SK-N-SH treated with all-trans-retinoic acid at 6 μM for 48 hours (cell line): Measurements from ENCODE around the gene RSPO4.

ENCODE experiments used
- ATAC-seq: fragments of 200-7000 bp; cut with Tn5 transposase; 3 replicates; pipeline ENCODE4 v1.9.1; 2020; ENCODE audit warnings: mild to moderate bottlenecking, moderate library complexity
- BACH2 ChIP-seq: fragments of 250-450 bp; sonication (Bioruptor Pico); IDR thresholded peaks from 2 replicates; pipeline ENCODE4 v1.9.0; 2021; ENCODE audit warnings: mild to moderate bottlenecking, borderline replicate concordance
- CSDC2 ChIP-seq: fragments of 250-450 bp; sonication (Bioruptor Pico); IDR thresholded peaks from 2 replicates; pipeline ENCODE4 v1.5.0; 2020; ENCODE audit warnings: mild to moderate bottlenecking, moderate library complexity
- ESRRG ChIP-seq: fragments of 250-450 bp; sonication (Bioruptor Pico); IDR thresholded peaks from 2 replicates; pipeline ENCODE4 v1.6.1; 2021; ENCODE audit warnings: mild to moderate bottlenecking
- GLIS3 ChIP-seq: fragments of 250-450 bp; sonication (Bioruptor Pico); IDR thresholded peaks from 2 replicates; pipeline ENCODE4 v1.5.0; 2020; ENCODE audit warnings: mild to moderate bottlenecking, moderate library complexity
- ISL1 ChIP-seq: fragments of 250-450 bp; sonication (Bioruptor Pico); IDR thresholded peaks from 2 replicates; pipeline ENCODE4 v2.1.2; 2022; ENCODE audit warnings: mild to moderate bottlenecking, moderate library complexity
- OSR1 ChIP-seq: fragments of 250-450 bp; sonication (Bioruptor Pico); IDR thresholded peaks from 2 replicates; pipeline ENCODE4 v1.8.0; 2022; ENCODE audit warnings: moderate library complexity, mild to moderate bottlenecking, inconsistent platforms
- PPARA ChIP-seq: fragments of 250-450 bp; sonication (Bioruptor Pico); IDR thresholded peaks from 2 replicates; pipeline ENCODE4 v1.5.0; 2020; ENCODE audit warnings: mild to moderate bottlenecking, borderline replicate concordance
- RARB ChIP-seq: fragments of 250-450 bp; sonication (Bioruptor Pico); IDR thresholded peaks from 2 replicates; pipeline ENCODE4 v1.8.0; 2021; ENCODE audit warnings: mild to moderate bottlenecking, moderate library complexity
- SNAI2 ChIP-seq: fragments of 250-450 bp; sonication (Bioruptor Pico); IDR thresholded peaks from 2 replicates; pipeline ENCODE4 v1.5.0; 2020; ENCODE audit warnings: mild to moderate bottlenecking, moderate library complexity
- TCF4 ChIP-seq: fragments of 250-450 bp; sonication (Bioruptor Pico); IDR thresholded peaks from 2 replicates; pipeline ENCODE4 v1.8.0; 2021; ENCODE audit warnings: mild to moderate bottlenecking, moderate library complexity, borderline replicate concordance
- TOX ChIP-seq: fragments of 250-450 bp; sonication (Bioruptor Pico); IDR thresholded peaks from 2 replicates; pipeline ENCODE4 v1.8.0; 2021; ENCODE audit warnings: mild to moderate bottlenecking, moderate library complexity, borderline replicate concordance
- ZC3H10 ChIP-seq: fragments of 250-450 bp; sonication (Bioruptor Pico); IDR thresholded peaks from 2 replicates; pipeline ENCODE4 v1.5.1; 2021; ENCODE audit warnings: mild to moderate bottlenecking, moderate library complexity
- ZFP3 ChIP-seq: fragments of 250-450 bp; sonication (Bioruptor Pico); IDR thresholded peaks from 2 replicates; pipeline ENCODE4 v1.5.0; 2020; ENCODE audit warnings: mild to moderate bottlenecking, moderate library complexity
- ZFP30 ChIP-seq: fragments of 450-650 bp; formaldehyde crosslinking; IDR thresholded peaks from 2 replicates; pipeline ENCODE4 v1.5.0; 2022; ENCODE audit warnings: mild to moderate bottlenecking, moderate library complexity
- ZNF565 ChIP-seq: fragments of 450-650 bp; formaldehyde crosslinking; conservative IDR thresholded peaks from 2 replicates; pipeline ENCODE4 v1.5.0; 2020; ENCODE audit warnings: low read depth, mild to moderate bottlenecking, moderate library complexity
- ZNF70 ChIP-seq: fragments of 450-650 bp; formaldehyde crosslinking; IDR thresholded peaks from 2 replicates; pipeline ENCODE4 v1.5.0; 2020; ENCODE audit warnings: mild to moderate bottlenecking, moderate library complexity
- TF ChIP-seq, protein P1 (sequence below): fragments of 250-450 bp; sonication (Bioruptor Pico); IDR thresholded peaks from 2 replicates; pipeline ENCODE4 v1.5.0; 2020; ENCODE audit warnings: mild to moderate bottlenecking, moderate library complexity
- TF ChIP-seq, protein P2 (sequence below): fragments of 250-450 bp; sonication (Bioruptor Pico); IDR thresholded peaks from 2 replicates; pipeline ENCODE4 v1.8.0; 2020; ENCODE audit warnings: mild to moderate bottlenecking, moderate library complexity, borderline replicate concordance
- TF ChIP-seq, protein P3 (sequence below): fragments of 250-450 bp; sonication (Bioruptor Pico); IDR thresholded peaks from 2 replicates; pipeline ENCODE4 v1.8.0; 2021; ENCODE audit warnings: low read depth, mild to moderate bottlenecking, moderate library complexity, borderline replicate concordance
- TF ChIP-seq, protein P4 (sequence below): fragments of 250-450 bp; sonication (Bioruptor Pico); IDR thresholded peaks from 2 replicates; pipeline ENCODE4 v1.5.1; 2020; ENCODE audit warnings: low read depth, mild to moderate bottlenecking, moderate library complexity

RSPO4 gene

DNA sequence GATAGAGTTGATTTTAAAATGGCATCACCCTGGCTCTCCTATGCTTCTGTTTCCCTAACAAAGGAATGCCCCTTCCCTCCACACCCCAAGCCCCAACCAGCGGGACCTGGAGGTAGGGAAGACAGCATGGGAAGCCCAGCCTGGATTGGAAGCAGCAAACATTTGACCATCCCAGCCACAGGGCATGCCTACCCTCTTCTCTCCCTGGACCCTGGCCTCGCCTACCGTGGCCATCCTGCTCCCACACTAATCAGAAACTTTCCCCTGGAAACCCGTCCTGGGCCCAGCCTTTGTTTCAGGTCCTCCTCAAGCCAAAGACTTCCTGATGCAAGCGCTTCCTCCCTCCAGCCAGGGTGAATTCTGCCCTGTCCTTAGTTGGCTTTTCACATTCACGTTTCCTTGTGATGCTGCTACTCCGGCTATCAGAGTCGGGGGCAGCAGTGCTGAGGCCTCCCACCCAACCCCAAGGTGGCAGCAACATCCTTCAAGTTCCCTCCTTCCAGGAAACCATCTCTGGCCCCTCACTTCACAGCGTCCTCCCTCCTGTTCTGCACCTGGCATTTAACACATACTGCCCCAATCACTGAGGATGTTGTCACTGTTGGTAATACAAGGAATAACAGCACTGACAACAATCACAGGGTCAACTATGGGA is 67.8 kb downstream of the RSPO4 start:
- no peak for ATAC-seq
- TF ChIP-seq, protein P1, sequence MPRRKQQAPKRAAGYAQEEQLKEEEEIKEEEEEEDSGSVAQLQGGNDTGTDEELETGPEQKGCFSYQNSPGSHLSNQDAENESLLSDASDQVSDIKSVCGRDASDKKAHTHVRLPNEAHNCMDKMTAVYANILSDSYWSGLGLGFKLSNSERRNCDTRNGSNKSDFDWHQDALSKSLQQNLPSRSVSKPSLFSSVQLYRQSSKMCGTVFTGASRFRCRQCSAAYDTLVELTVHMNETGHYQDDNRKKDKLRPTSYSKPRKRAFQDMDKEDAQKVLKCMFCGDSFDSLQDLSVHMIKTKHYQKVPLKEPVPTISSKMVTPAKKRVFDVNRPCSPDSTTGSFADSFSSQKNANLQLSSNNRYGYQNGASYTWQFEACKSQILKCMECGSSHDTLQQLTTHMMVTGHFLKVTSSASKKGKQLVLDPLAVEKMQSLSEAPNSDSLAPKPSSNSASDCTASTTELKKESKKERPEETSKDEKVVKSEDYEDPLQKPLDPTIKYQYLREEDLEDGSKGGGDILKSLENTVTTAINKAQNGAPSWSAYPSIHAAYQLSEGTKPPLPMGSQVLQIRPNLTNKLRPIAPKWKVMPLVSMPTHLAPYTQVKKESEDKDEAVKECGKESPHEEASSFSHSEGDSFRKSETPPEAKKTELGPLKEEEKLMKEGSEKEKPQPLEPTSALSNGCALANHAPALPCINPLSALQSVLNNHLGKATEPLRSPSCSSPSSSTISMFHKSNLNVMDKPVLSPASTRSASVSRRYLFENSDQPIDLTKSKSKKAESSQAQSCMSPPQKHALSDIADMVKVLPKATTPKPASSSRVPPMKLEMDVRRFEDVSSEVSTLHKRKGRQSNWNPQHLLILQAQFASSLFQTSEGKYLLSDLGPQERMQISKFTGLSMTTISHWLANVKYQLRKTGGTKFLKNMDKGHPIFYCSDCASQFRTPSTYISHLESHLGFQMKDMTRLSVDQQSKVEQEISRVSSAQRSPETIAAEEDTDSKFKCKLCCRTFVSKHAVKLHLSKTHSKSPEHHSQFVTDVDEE = no peak
- no peak for TF ChIP-seq TCF4

DNA sequence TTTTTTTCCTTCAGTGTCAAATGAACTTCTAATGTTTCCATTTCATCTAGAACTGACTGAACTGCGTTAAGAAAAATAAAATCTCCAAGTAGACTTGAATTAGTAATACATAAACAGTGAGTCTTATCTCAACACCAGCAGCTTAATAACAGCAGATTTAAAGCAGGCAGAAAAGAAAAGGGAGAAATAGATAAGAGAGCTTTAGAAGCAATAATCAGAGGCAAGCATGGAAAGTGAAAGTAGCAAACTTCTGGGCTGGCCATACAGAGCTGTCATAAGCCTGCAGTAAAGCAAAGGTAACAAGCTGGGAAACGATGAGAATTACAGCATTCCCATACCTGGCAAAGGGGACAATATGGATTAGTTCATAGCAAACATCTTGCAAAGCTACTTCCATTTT is 69.1 kb downstream of the RSPO4 start:
- ATAC-seq = no peak

DNA sequence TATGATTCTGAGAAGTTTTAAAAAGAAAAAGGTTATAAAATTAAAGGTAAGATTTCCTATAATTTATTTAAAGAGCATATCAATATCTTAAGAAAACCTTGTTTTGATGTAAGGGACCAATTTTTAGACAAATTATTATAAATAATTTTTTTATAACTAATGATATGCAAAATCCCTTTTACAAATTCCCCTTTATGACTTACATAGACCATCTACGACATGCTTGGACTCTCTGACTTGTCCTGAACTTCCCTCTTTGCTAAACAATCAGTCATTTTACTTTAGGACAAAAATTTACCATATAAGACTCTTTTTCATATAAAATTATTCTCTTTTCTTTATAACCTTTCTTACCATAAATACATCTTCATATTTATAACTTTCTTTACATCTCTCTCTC is 70.7 kb downstream of the RSPO4 start:
- ATAC-seq = no peak
- no peak for TF ChIP-seq ZC3H10 (CRISPR knock-in tag)
- TF ChIP-seq ESRRG (CRISPR knock-in tag) = no peak
- no peak for TF ChIP-seq TOX
- TF ChIP-seq GLIS3 (CRISPR knock-in tag) = no peak
- TF ChIP-seq, protein P2, sequence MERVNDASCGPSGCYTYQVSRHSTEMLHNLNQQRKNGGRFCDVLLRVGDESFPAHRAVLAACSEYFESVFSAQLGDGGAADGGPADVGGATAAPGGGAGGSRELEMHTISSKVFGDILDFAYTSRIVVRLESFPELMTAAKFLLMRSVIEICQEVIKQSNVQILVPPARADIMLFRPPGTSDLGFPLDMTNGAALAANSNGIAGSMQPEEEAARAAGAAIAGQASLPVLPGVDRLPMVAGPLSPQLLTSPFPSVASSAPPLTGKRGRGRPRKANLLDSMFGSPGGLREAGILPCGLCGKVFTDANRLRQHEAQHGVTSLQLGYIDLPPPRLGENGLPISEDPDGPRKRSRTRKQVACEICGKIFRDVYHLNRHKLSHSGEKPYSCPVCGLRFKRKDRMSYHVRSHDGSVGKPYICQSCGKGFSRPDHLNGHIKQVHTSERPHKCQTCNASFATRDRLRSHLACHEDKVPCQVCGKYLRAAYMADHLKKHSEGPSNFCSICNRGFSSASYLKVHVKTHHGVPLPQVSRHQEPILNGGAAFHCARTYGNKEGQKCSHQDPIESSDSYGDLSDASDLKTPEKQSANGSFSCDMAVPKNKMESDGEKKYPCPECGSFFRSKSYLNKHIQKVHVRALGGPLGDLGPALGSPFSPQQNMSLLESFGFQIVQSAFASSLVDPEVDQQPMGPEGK (CRISPR knock-in tag) = no peak
- TF ChIP-seq OSR1 (CRISPR knock-in tag) = no peak
- no peak for TF ChIP-seq ZNF565 (CRISPR knock-in tag)
- TF ChIP-seq, protein P3, sequence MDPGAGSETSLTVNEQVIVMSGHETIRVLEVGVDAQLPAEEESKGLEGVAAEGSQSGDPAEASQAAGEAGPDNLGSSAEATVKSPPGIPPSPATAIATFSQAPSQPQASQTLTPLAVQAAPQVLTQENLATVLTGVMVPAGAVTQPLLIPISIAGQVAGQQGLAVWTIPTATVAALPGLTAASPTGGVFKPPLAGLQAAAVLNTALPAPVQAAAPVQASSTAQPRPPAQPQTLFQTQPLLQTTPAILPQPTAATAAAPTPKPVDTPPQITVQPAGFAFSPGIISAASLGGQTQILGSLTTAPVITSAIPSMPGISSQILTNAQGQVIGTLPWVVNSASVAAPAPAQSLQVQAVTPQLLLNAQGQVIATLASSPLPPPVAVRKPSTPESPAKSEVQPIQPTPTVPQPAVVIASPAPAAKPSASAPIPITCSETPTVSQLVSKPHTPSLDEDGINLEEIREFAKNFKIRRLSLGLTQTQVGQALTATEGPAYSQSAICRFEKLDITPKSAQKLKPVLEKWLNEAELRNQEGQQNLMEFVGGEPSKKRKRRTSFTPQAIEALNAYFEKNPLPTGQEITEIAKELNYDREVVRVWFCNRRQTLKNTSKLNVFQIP (CRISPR knock-in tag) = no peak
- TF ChIP-seq PPARA (CRISPR knock-in tag) = no peak
- TF ChIP-seq ZNF70 (CRISPR knock-in tag) = no peak
- TF ChIP-seq ISL1 (CRISPR knock-in tag) = no peak
- no peak for TF ChIP-seq RARB (CRISPR knock-in tag)

More for the DNA sequence above, 69.1 kb downstream of the RSPO4 start:
- TF ChIP-seq, protein P4, sequence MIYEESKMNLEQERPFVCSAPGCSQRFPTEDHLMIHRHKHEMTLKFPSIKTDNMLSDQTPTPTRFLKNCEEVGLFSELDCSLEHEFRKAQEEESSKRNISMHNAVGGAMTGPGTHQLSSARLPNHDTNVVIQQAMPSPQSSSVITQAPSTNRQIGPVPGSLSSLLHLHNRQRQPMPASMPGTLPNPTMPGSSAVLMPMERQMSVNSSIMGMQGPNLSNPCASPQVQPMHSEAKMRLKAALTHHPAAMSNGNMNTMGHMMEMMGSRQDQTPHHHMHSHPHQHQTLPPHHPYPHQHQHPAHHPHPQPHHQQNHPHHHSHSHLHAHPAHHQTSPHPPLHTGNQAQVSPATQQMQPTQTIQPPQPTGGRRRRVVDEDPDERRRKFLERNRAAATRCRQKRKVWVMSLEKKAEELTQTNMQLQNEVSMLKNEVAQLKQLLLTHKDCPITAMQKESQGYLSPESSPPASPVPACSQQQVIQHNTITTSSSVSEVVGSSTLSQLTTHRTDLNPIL (CRISPR knock-in tag) = no peak
- no peak for TF ChIP-seq CSDC2 (CRISPR knock-in tag)
- no peak for TF ChIP-seq ZNF70 (CRISPR knock-in tag)
- TF ChIP-seq, protein P1 = no peak
- no peak for TF ChIP-seq ZFP30 (CRISPR knock-in tag)
- no peak for TF ChIP-seq TCF4
- no peak for TF ChIP-seq PPARA (CRISPR knock-in tag)
- no peak for TF ChIP-seq SNAI2 (CRISPR knock-in tag)
- TF ChIP-seq, protein P2 (CRISPR knock-in tag) = no peak
- no peak for TF ChIP-seq GLIS3 (CRISPR knock-in tag)
- TF ChIP-seq BACH2 (CRISPR knock-in tag) = no peak
- TF ChIP-seq ZC3H10 (CRISPR knock-in tag) = no peak
- no peak for TF ChIP-seq RARB (CRISPR knock-in tag)
- TF ChIP-seq, protein P3 (CRISPR knock-in tag) = no peak
- no peak for TF ChIP-seq ISL1 (CRISPR knock-in tag)
- TF ChIP-seq OSR1 (CRISPR knock-in tag) = no peak
- no peak for TF ChIP-seq TOX
- no peak for TF ChIP-seq ZFP3 (CRISPR knock-in tag)
